ENCODE data around the gene AMBRA1.

The AMBRA1 gene

GRCh38 chr11:46490666-46491065 is 103.2 kb downstream of the AMBRA1 start:
- TF ChIP-seq CTCF (IDR thresholded peaks at IDR 0.05; ENCODE audit: low read depth, low read length): no peak
- DNase-seq (ENCODE audit: extremely low read depth, low read depth): no peak

DNA sequence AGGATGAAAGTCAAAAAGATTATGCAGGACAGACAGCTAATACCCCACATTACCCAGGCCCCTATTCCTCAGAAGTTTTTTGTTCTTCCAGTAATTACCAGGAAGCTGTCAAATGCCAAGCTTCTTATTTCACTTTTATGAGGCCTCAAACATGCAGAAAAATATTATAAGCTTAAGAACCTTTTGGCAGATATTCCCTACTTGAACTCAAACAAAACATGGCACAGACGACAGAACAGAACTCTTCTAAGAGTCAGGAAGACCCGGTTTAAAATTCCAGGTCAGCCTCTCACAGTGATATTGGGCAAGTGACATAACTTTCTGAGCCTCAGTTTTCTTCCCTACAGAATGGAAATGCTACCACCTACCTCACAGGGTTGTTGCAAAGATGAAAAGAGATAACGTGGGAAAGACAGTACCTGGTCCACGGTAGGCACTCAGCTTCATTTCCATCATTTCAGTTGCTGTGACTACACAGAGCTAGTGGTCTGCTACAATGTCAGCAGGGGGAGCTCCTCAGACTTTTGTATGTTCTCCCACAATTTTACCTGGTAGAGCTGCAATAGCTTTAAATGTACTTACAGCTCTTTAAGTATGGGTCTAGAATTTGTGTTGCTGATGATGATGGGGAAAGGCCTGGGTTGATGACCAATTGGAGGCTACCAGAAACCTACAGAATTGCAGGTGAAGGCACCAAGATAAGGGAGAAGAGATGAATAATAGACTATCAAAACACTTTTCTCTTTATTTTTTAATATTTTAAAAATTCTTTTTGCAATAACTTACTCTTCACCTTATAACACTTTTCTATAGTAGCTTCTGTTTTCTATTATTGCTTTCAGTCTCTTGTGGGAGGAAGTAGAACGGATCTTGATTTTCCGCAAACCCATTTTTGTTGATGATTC is 103.9 kb downstream of the AMBRA1 start:
- peak; percentile 66 for TF ChIP-seq CTCF (IDR thresholded peaks at IDR 0.05; ENCODE audit: low read depth, low read length)
- DNase-seq (ENCODE audit: extremely low read depth, low read depth): no peak

GRCh38 chr11:46485856-46486443 is 107.9 kb downstream of the AMBRA1 start:
- no peak for DNase-seq (ENCODE audit: extremely low read depth, low read depth)
- no peak for TF ChIP-seq CTCF (IDR thresholded peaks at IDR 0.05; ENCODE audit: low read depth, low read length)

DNA sequence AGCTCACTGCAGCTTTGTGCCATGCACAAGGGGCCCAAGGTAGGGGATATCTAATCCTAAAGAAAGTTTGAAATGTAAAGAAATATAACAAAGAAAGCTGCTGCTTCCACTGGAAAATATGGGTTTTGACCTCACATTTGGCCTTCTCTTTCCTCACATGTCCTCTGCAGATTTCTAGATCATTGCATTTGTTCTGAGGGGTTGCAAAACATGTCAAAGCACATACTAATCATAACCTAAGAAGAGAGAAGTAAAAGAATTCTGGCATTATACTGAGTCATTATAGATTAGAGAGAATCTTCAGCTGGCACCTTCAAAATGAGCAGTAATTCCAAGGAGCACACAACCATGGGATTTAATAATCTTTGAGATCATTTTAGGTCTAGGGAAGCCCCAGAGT is 109.7 kb downstream of the AMBRA1 start:
- DNase-seq (ENCODE audit: extremely low read depth, low read depth): no peak
- TF ChIP-seq CTCF (IDR thresholded peaks at IDR 0.05; ENCODE audit: low read depth, low read length): no peak

DNA sequence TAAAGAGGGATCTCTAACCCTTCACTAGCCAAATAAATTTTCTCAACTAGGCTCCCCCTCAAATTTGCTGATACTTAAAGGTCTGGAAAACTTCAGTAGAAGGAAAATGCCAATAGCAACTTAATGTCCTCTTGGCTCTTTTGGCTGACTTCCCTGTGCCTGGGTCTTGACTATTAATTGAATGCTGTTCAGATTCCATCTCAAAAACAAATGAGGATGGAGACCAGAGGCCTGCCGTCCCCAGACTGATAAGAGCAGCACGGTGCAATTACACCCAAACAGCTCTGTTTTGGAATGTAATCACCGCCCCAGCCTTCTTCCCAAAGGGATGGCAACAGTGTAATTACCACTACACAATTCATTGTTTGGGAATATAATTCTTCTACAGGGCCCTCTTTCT is 112.9 kb downstream of the AMBRA1 start:
- no peak for TF ChIP-seq CTCF (IDR thresholded peaks at IDR 0.05; ENCODE audit: low read depth, low read length)
- no peak for DNase-seq (ENCODE audit: extremely low read depth, low read depth)

DNA sequence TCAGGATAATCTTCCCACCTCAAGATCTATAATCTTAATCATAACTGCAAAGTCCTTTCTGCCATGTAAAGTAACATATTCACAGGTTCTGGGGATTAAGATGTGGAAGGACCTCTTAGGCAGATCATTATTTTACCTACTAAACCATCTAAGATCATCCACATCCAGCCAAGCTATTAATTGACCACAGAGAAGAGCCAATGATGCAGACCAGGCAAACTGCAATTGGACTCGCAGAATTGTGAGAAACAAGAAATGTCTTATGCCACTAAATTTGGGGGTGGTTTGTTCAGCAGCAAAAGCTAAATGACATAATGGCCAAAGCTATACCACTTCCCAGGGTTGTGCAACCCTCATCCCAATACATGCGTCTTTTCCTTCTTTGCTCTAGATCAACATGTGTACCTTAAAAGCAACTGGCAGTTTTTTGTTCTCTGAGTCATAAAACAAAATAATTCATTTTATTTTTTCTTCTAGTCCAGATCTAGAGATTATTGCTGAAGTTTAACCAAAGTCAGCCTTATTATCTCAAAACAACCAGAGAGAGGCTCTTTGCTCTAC is 113.6 kb downstream of the AMBRA1 start:
- no peak for TF ChIP-seq CTCF (IDR thresholded peaks at IDR 0.05; ENCODE audit: low read depth, low read length)
- no peak for DNase-seq (ENCODE audit: extremely low read depth, low read depth)

GRCh38 chr11:46479601-46480000 is 114.2 kb downstream of the AMBRA1 start:
- DNase-seq (ENCODE audit: extremely low read depth, low read depth): no peak
- no peak for TF ChIP-seq CTCF (IDR thresholded peaks at IDR 0.05; ENCODE audit: low read depth, low read length)

Data from AG09319 (cell line).